HEK293 (cell line): ENCODE data around the gene ACTRT2.

Source experiments
- CTCF ChIA-PET: fragments of 350-600 bp; formaldehyde crosslinking; extraction: SDS; loops from one replicate; lab custom pipeline; 2021; ENCODE audit warnings: antibody characterized with exemption; lab: Yijun Ruan, JAX
- POLR2A ChIA-PET: fragments of 300-600 bp; formaldehyde crosslinking; extraction: SDS; loops from one replicate; lab custom pipeline; 2020; ENCODE audit warnings: antibody characterized with exemption, inconsistent platforms; lab: Yijun Ruan, JAX
- H3K27ac ChIP-seq: fragments of 200-500 bp; sonication (Bioruptor generic); 2 replicates; pipeline ENCODE4 v1.5.1; 2014; ENCODE audit warnings: low read depth, low read length, control low read depth, inconsistent platforms; ENCODE audit errors: extremely low read depth
- H3K36me3 ChIP-seq, 2 experiments: fragments of 200-500 bp in 1 of 2; sonication (Bioruptor generic) in 1 of 2; 1 replicate in 1 of 2; 2 replicates in 1 of 2; pipeline ENCODE4 v1.5.1; 2014 to 2017; ENCODE audit warnings: inconsistent platforms in 2 of 2, low read length in 2 of 2; ENCODE audit not compliant: control insufficient read depth in 2 of 2, insufficient read depth in 1 of 2
- H3K4me1 ChIP-seq: fragments of 200-500 bp; sonication (Bioruptor generic); 2 replicates; pipeline ENCODE4 v1.5.1; 2014; ENCODE audit warnings: mild to moderate bottlenecking, low read length, inconsistent platforms; ENCODE audit not compliant: control insufficient read depth, insufficient read depth
- H3K4me3 ChIP-seq: 2 replicates; pipeline ENCODE4 v1.5.1; 2011; ENCODE audit warnings: low read depth, mild to moderate bottlenecking, control low read depth, low read length, moderate library complexity
- H3K9me3 ChIP-seq: fragments of 200-500 bp; sonication (Bioruptor generic); 2 replicates; pipeline ENCODE4 v1.5.1; 2014; ENCODE audit warnings: low read depth, low read length, inconsistent platforms; ENCODE audit not compliant: control insufficient read depth, insufficient read depth
- CTCF ChIP-seq: fragments of 450-650 bp; formaldehyde crosslinking; IDR thresholded peaks from 2 replicates; pipeline ENCODE4 v1.5.1; 2016; ENCODE audit warnings: missing biosample characterization, missing genetic modification characterization
- MZF1 ChIP-seq: fragments of 450-650 bp; formaldehyde crosslinking; IDR thresholded peaks from 2 replicates; pipeline ENCODE4 v1.5.1; 2017; ENCODE audit warnings: missing biosample characterization, missing genetic modification characterization, borderline replicate concordance
- SCRT2 ChIP-seq: fragments of 450-650 bp; formaldehyde crosslinking; IDR thresholded peaks from 2 replicates; pipeline ENCODE4 v1.5.1; 2016; ENCODE audit warnings: missing biosample characterization, missing genetic modification characterization
- ZBTB11 ChIP-seq: fragments of 450-650 bp; formaldehyde crosslinking; conservative IDR thresholded peaks from 2 replicates; pipeline ENCODE4 v1.5.1; 2016; ENCODE audit warnings: low read depth, missing biosample characterization, missing genetic modification characterization
- ZNF148 ChIP-seq: fragments of 450-650 bp; formaldehyde crosslinking; IDR thresholded peaks from 2 replicates; pipeline ENCODE4 v1.5.0; 2017; ENCODE audit warnings: missing biosample characterization, missing genetic modification characterization, borderline replicate concordance
- ZNF510 ChIP-seq: fragments of 450-650 bp; formaldehyde crosslinking; IDR thresholded peaks from 2 replicates; pipeline ENCODE4 v1.5.1; 2018; ENCODE audit warnings: mild to moderate bottlenecking, missing genetic modification characterization, missing biosample characterization; ENCODE audit not compliant: insufficient replicate concordance
- ZNF626 ChIP-seq: fragments of 450-650 bp; sonication (Bioruptor Pico); formaldehyde crosslinking; IDR thresholded peaks from 2 replicates; pipeline ENCODE4 v1.5.1; 2018; ENCODE audit warnings: missing biosample characterization, missing genetic modification characterization, inconsistent platforms
- ZNF707 ChIP-seq: fragments of 450-650 bp; formaldehyde crosslinking; IDR thresholded peaks from 2 replicates; pipeline ENCODE4 v1.5.1; 2016; ENCODE audit warnings: missing biosample characterization, missing genetic modification characterization
- ZNF791 ChIP-seq: fragments of 450-650 bp; formaldehyde crosslinking; IDR thresholded peaks from 2 replicates; pipeline ENCODE4 v1.5.1; 2016; ENCODE audit warnings: missing biosample characterization, missing genetic modification characterization
- ZNF830 ChIP-seq: fragments of 450-650 bp; IDR thresholded peaks from 2 replicates; pipeline ENCODE4 v1.5.0; 2018; ENCODE audit warnings: missing biosample characterization, missing genetic modification characterization, low read depth, mild to moderate bottlenecking, moderate library complexity
- TF ChIP-seq, protein P1 (sequence below): sonication (generic); formaldehyde crosslinking; IDR thresholded peaks from 2 replicates; pipeline ENCODE4 v1.8.1; 2022; ENCODE audit warnings: mild to moderate bottlenecking, moderate library complexity, missing genetic modification reagents

Gene ACTRT2

DNA sequence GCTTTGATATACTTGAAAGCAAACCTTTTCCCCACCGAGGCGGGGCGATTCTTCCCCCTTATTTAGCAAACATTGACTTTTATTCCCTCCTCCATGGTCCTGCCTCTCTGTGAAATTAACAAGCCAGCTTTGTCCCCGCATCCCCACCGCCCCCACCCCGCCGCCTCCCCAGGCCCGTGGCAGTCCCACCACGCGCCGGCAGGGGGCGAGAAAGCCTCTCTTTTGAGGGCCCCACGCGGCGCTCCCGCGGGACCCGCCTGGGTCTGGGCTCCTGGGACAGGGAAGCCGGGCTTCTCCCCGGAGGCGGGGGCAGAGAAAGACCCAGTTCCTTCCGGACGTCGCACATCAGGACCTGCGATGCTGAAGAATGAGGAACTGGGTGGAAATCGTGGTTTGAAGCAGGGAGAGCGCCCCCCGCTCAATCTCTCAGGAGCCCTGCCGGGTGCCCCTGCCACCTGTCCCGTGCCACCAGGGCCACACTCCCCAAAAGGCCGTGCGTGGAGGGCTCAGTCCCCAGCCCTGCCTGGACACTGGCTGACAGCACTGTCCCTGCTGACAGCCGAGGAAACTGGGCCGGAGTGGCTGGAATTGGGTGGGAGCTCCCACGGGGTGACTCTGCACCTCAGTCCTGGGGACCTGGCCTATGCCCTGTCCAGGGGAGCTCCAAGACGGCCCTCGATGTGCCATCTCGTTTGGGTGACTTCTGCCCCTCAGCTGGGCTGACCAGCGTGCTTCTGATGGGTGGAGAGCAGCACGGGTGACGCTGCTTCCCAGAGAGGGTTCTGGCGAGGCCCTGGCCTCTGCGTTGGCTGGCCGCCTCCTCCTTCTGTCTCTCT, 8.6 kb upstream of the ACTRT2 start (continued):
- TF ChIP-seq MZF1: no peak
- TF ChIP-seq CTCF: peak; percentile 35; the same call in 1 of the 2 replicates
- no peak for TF ChIP-seq ZNF148 (tag by site-specific recombination)
- TF ChIP-seq, all 188 proteins: peak for 7

GRCh38 chr1:3013371-3014049, 7.8 kb upstream of the ACTRT2 start:
- Histone ChIP-seq H3K36me3 (no peaks in the 10 kb centered on the region), H3K4me1 (no peaks in the 10 kb centered on the region), H3K9me3 (no peaks in the 10 kb centered on the region), H3K27ac (no peak overlapping the region), H3K4me3 (no peak overlapping the region)
- CTCF ChIA-PET: interaction anchor here (0.5 to 2.6 kb wide), 16 partner anchors 8 to 1160 kb away, joined by 3 to 22 read pairs (median 4); partner anchors contain the start of gene ACTRT2
- TF ChIP-seq SCRT2 (tag by site-specific recombination) (no peak), ZNF510 (tag by site-specific recombination) (no peak), ZNF626 (tag by site-specific recombination) (no peak), ZNF791 (no peak), ZNF707 (tag by site-specific recombination) (no peak), ZBTB11 (tag by site-specific recombination) (no peak)
- TF ChIP-seq, protein P1, sequence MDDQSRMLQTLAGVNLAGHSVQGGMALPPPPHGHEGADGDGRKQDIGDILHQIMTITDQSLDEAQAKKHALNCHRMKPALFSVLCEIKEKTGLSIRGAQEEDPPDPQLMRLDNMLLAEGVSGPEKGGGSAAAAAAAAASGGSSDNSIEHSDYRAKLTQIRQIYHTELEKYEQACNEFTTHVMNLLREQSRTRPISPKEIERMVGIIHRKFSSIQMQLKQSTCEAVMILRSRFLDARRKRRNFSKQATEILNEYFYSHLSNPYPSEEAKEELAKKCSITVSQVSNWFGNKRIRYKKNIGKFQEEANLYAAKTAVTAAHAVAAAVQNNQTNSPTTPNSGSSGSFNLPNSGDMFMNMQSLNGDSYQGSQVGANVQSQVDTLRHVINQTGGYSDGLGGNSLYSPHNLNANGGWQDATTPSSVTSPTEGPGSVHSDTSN: no peak
- POLR2A ChIA-PET: no interaction called here

GRCh38 chr1:3014050-3014440, 7.2 kb upstream of the ACTRT2 start:
- Histone ChIP-seq H3K27ac (no peak overlapping the region), H3K9me3 (no peaks in the 10 kb centered on the region), H3K4me1 (no peaks in the 10 kb centered on the region), H3K4me3 (no peak overlapping the region), H3K36me3 (no peaks in the 10 kb centered on the region)
- POLR2A ChIA-PET: no interaction called here
- TF ChIP-seq ZNF830: no peak
- CTCF ChIA-PET: interaction anchor here (1.1 to 2.6 kb wide), 4 partner anchors 10 to 410 kb away, joined by 3 to 22 read pairs (median 8); no protein-coding TSS in a partner anchor
